ENCODE results near the gene MRPS6. TPM values are rescaled to one million over a fixed set of nuclear protein-coding genes. Genes with fewer than 3 reads are reported as not detected.

Gene MRPS6
- total and polyA plus RNA-seq, 4 donors: 12.1 to 83.0 (median 17.0) TPM

DNA sequence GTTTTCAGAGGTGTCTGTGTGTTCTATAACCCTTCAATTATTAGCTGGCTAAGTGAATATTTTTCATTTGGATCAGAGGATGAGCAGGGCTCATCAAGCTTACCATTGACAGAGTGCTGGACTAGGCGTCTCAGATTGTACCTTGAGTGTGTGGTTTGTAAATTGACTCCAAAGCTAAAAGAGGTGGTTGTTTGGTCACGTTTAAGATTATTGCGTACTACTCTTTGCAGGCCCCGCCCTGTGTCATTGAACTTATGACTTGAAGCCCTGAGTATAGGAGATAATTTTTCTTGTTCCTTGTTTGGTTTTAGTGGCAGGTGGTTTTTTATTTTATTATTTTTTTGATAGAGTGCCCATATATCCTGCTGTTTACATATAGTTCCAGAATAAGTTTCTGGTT, 17.7 kb downstream of the MRPS6 start:
- no peak for DNase-seq (ENCODE audit: low spot score)
- H3K36me3 ChIP-seq (ENCODE audit: control insufficient read depth in 4 of 4, insufficient read depth in 3 of 4, low read depth in 1 of 4, low read length in 3 of 4): peaks cover 0 to 4% (median 0%) of the 10 kb centered on the region in 4 donors
- peaks cover 3 to 20% (median 11%) of the 10 kb centered on the region in 4 donors for H3K4me1 ChIP-seq (ENCODE audit: control insufficient read depth in 4 of 4, insufficient read depth in 4 of 4, low read length in 3 of 4)
- H3K27me3 ChIP-seq (ENCODE audit: control insufficient read depth in 4 of 4, insufficient read depth in 4 of 4, low read length in 3 of 4): no peaks in the 10 kb centered on the region
- no peak overlapping the region for H3K27ac ChIP-seq (ENCODE audit: low read depth in 1 of 2, low read length in 2 of 2)
- no peak overlapping the region for H3K4me3 ChIP-seq (ENCODE audit: low read depth in 1 of 3, low read length in 3 of 3)
- no peak overlapping the region for H3K9ac ChIP-seq (ENCODE audit: low read depth in 1 of 2, low read length in 2 of 2)
- no peak for TF ChIP-seq TAF1 (conservative IDR thresholded peaks at IDR 0.05)
- TF ChIP-seq, protein P1, sequence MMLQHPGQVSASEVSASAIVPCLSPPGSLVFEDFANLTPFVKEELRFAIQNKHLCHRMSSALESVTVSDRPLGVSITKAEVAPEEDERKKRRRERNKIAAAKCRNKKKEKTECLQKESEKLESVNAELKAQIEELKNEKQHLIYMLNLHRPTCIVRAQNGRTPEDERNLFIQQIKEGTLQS (IDR thresholded peaks at IDR 0.05): no peak
- TF ChIP-seq FOXA2 (IDR thresholded peaks at IDR 0.05): no peak
- TF ChIP-seq, protein P2, sequence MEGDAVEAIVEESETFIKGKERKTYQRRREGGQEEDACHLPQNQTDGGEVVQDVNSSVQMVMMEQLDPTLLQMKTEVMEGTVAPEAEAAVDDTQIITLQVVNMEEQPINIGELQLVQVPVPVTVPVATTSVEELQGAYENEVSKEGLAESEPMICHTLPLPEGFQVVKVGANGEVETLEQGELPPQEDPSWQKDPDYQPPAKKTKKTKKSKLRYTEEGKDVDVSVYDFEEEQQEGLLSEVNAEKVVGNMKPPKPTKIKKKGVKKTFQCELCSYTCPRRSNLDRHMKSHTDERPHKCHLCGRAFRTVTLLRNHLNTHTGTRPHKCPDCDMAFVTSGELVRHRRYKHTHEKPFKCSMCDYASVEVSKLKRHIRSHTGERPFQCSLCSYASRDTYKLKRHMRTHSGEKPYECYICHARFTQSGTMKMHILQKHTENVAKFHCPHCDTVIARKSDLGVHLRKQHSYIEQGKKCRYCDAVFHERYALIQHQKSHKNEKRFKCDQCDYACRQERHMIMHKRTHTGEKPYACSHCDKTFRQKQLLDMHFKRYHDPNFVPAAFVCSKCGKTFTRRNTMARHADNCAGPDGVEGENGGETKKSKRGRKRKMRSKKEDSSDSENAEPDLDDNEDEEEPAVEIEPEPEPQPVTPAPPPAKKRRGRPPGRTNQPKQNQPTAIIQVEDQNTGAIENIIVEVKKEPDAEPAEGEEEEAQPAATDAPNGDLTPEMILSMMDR (IDR thresholded peaks at IDR 0.05; ENCODE audit: low read depth, low read length, missing input control): no peak
- TF ChIP-seq JUND (IDR thresholded peaks at IDR 0.05): no peak
- TF ChIP-seq FOXA1 (IDR thresholded peaks at IDR 0.05): no peak
- TF ChIP-seq, protein P3, sequence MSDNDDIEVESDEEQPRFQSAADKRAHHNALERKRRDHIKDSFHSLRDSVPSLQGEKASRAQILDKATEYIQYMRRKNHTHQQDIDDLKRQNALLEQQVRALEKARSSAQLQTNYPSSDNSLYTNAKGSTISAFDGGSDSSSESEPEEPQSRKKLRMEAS (IDR thresholded peaks at IDR 0.05): no peak
- TF ChIP-seq GABPA (IDR thresholded peaks at IDR 0.05 in 1 of 2, conservative IDR thresholded peaks at IDR 0.05 in 1 of 2): no peak
- TF ChIP-seq HNF4G (IDR thresholded peaks at IDR 0.05): no peak
- no peak for TF ChIP-seq RXRA (IDR thresholded peaks at IDR 0.05)
- no peak for TF ChIP-seq EGR1 (IDR thresholded peaks at IDR 0.05; ENCODE audit: low read depth in 2 of 2)
- TF ChIP-seq NR2F2 (IDR thresholded peaks at IDR 0.05): no peak
- TF ChIP-seq RAD21 (IDR thresholded peaks at IDR 0.05): no peak
- TF ChIP-seq, protein P4, sequence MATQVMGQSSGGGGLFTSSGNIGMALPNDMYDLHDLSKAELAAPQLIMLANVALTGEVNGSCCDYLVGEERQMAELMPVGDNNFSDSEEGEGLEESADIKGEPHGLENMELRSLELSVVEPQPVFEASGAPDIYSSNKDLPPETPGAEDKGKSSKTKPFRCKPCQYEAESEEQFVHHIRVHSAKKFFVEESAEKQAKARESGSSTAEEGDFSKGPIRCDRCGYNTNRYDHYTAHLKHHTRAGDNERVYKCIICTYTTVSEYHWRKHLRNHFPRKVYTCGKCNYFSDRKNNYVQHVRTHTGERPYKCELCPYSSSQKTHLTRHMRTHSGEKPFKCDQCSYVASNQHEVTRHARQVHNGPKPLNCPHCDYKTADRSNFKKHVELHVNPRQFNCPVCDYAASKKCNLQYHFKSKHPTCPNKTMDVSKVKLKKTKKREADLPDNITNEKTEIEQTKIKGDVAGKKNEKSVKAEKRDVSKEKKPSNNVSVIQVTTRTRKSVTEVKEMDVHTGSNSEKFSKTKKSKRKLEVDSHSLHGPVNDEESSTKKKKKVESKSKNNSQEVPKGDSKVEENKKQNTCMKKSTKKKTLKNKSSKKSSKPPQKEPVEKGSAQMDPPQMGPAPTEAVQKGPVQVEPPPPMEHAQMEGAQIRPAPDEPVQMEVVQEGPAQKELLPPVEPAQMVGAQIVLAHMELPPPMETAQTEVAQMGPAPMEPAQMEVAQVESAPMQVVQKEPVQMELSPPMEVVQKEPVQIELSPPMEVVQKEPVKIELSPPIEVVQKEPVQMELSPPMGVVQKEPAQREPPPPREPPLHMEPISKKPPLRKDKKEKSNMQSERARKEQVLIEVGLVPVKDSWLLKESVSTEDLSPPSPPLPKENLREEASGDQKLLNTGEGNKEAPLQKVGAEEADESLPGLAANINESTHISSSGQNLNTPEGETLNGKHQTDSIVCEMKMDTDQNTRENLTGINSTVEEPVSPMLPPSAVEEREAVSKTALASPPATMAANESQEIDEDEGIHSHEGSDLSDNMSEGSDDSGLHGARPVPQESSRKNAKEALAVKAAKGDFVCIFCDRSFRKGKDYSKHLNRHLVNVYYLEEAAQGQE (IDR thresholded peaks at IDR 0.05): no peak
- TF ChIP-seq HNF4A (conservative IDR thresholded peaks at IDR 0.05): no peak
- WGBS: 76% methylated on average over 4 of the region's 4 CpGs
- H3K9me3 ChIP-seq (ENCODE audit: control insufficient read depth in 4 of 4, low read length in 3 of 4): no peaks in the 10 kb centered on the region

DNA sequence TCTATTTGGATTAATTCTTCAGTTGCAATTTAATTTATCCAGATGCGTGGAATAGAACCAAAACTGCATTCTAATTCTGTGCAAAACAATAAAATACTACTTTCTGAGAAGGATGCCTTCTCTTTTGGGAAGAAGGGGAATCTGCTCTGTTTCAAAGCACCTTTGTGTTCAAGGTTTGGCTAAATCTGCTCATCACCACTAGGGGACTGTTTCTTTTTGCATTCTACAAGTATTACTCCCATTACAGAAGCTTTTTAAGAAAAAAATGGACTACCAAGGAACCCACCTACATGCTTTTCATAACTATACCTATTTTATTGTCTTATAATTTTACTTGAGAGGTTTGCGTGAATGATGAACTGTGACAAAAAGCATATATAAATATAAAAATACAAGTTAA, 18.2 kb downstream of the MRPS6 start:
- WGBS: 86% methylated on average over 2 of the region's 2 CpGs
- TF ChIP-seq HNF4A (conservative IDR thresholded peaks at IDR 0.05) (no peak), RAD21 (IDR thresholded peaks at IDR 0.05) (peak in 1 of 2 donors; percentile 49)
- DNase-seq (ENCODE audit: low spot score): no peak
- peaks cover 0 to 4% (median 0%) of the 10 kb centered on the region in 4 donors for H3K36me3 ChIP-seq (ENCODE audit: control insufficient read depth in 4 of 4, insufficient read depth in 3 of 4, low read depth in 1 of 4, low read length in 3 of 4)
- no peaks in the 10 kb centered on the region for H3K9me3 ChIP-seq (ENCODE audit: control insufficient read depth in 4 of 4, low read length in 3 of 4)
- H3K9ac ChIP-seq (ENCODE audit: low read depth in 1 of 2, low read length in 2 of 2): no peak overlapping the region
- H3K4me1 ChIP-seq (ENCODE audit: control insufficient read depth in 4 of 4, insufficient read depth in 4 of 4, low read length in 3 of 4): peaks cover 3 to 17% (median 11%) of the 10 kb centered on the region in 4 donors
- no peak overlapping the region for H3K27ac ChIP-seq (ENCODE audit: low read depth in 1 of 2, low read length in 2 of 2)
- H3K27me3 ChIP-seq (ENCODE audit: control insufficient read depth in 4 of 4, insufficient read depth in 4 of 4, low read length in 3 of 4): no peaks in the 10 kb centered on the region
- no peak overlapping the region for H3K4me3 ChIP-seq (ENCODE audit: low read depth in 1 of 3, low read length in 3 of 3)

Measured in liver (tissue), 9 donors.